K562 (cell line): ENCODE measurements around the gene SCMH1.

Experiments used
- CEBPB ChIP-seq: fragments of 450-650 bp; IDR thresholded peaks from 2 replicates; pipeline ENCODE4 v1.6.1; 2016; ENCODE audit warnings: missing genetic modification characterization, missing compliant biosample characterization
- TF ChIP-seq, protein P1 (sequence below): sonication (generic); formaldehyde crosslinking; IDR thresholded peaks from 2 replicates; pipeline ENCODE4 v1.8.1; 2023; ENCODE audit warnings: mild to moderate bottlenecking, missing genetic modification reagents

DNA sequence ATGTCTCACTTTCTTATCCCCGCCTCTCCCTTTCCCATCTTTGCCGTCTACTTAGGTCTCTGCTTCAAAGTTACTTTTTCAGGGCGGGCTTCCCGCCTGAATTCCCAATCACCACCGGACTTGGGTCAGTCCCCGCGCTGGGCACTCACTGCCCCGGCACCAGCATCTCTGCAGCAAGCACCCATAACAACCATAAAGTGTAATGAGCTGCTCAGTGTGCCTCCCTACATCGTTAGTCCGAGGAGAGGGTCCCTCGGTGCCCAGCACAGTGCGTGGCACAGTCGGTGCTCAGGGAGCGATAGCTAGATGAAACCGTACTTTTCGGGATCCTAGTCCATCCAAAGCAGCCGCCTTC lies 263.2 kb downstream of the SCMH1 start:
- TF ChIP-seq, protein P1, sequence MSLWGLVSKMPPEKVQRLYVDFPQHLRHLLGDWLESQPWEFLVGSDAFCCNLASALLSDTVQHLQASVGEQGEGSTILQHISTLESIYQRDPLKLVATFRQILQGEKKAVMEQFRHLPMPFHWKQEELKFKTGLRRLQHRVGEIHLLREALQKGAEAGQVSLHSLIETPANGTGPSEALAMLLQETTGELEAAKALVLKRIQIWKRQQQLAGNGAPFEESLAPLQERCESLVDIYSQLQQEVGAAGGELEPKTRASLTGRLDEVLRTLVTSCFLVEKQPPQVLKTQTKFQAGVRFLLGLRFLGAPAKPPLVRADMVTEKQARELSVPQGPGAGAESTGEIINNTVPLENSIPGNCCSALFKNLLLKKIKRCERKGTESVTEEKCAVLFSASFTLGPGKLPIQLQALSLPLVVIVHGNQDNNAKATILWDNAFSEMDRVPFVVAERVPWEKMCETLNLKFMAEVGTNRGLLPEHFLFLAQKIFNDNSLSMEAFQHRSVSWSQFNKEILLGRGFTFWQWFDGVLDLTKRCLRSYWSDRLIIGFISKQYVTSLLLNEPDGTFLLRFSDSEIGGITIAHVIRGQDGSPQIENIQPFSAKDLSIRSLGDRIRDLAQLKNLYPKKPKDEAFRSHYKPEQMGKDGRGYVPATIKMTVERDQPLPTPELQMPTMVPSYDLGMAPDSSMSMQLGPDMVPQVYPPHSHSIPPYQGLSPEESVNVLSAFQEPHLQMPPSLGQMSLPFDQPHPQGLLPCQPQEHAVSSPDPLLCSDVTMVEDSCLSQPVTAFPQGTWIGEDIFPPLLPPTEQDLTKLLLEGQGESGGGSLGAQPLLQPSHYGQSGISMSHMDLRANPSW (CRISPR knock-in tag), result 0 out of 2 replicates have a peak, but pooled peaks have one; percentile 18
- TF ChIP-seq CEBPB, result no peak
